ENCODE data around the gene GJB1.

DNA sequence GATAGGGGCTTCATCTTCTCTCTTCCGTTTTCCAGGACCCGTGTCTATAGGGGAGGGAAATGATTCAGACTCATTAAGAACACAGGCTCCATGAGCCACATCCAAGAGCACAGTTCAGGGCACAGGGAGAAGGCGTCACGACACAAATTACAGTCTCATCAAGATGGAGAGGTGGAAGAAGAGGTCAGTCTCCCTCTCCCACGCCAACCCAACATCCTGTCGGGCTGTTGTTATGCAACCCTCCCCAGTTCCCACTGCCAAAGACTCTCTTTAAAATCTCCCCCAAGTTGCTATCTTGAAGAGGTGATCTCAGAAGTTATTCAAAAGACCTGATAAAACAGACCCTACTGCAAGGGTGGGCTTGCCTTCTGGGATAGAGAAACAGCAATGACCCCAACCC is 18.3 kb downstream of the GJB1 start:
- TF ChIP-seq, protein P1, sequence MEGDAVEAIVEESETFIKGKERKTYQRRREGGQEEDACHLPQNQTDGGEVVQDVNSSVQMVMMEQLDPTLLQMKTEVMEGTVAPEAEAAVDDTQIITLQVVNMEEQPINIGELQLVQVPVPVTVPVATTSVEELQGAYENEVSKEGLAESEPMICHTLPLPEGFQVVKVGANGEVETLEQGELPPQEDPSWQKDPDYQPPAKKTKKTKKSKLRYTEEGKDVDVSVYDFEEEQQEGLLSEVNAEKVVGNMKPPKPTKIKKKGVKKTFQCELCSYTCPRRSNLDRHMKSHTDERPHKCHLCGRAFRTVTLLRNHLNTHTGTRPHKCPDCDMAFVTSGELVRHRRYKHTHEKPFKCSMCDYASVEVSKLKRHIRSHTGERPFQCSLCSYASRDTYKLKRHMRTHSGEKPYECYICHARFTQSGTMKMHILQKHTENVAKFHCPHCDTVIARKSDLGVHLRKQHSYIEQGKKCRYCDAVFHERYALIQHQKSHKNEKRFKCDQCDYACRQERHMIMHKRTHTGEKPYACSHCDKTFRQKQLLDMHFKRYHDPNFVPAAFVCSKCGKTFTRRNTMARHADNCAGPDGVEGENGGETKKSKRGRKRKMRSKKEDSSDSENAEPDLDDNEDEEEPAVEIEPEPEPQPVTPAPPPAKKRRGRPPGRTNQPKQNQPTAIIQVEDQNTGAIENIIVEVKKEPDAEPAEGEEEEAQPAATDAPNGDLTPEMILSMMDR (conservative IDR thresholded peaks at IDR 0.05; ENCODE audit: low read depth, low read length) = no peak
- no peak for TF ChIP-seq EZH2phosphoT487 (IDR thresholded peaks at IDR 0.05; ENCODE audit: borderline replicate concordance, low read length)

Data from PC-3 (cell line).